SJCRH30 (cell line): ENCODE results near the gene MESP1. TPM values are rescaled to one million over a fixed set of nuclear protein-coding genes. Genes with fewer than 3 reads are reported as not detected.

Experiments
- DNase-seq, 2 experiments: peaks; one replicate each; pipeline ENCODE4 v3.0.0-alpha.2; 2015 to 2020
- H3K27ac ChIP-seq: fragments of 250-450 bp; sonication (Bioruptor Pico); 2 replicates; pipeline ENCODE4 v1.5.1; 2020; ENCODE audit warnings: mild to moderate bottlenecking, moderate library complexity
- H3K27me3 ChIP-seq: fragments of 250-450 bp; sonication (Bioruptor Pico); 2 replicates; pipeline ENCODE4 v1.5.1; 2020; ENCODE audit warnings: mild to moderate bottlenecking, moderate library complexity
- H3K36me3 ChIP-seq: fragments of 250-450 bp; sonication (Bioruptor Pico); 2 replicates; pipeline ENCODE4 v1.5.1; 2020; ENCODE audit warnings: mild to moderate bottlenecking, moderate library complexity
- H3K4me1 ChIP-seq: fragments of 250-450 bp; sonication (Bioruptor Pico); 2 replicates; pipeline ENCODE4 v1.5.1; 2020; ENCODE audit warnings: mild to moderate bottlenecking, moderate library complexity
- H3K4me3 ChIP-seq: fragments of 250-450 bp; sonication (Bioruptor Pico); 2 replicates; pipeline ENCODE4 v1.5.1; 2020; ENCODE audit warnings: mild to moderate bottlenecking, moderate library complexity
- H3K9me3 ChIP-seq: fragments of 250-450 bp; sonication (Bioruptor Pico); replicated peaks from 2 replicates; pipeline ENCODE4 v1.5.1; 2020; ENCODE audit warnings: mild to moderate bottlenecking, moderate library complexity
- total RNA-seq: library from RNA; depleted of rRNA; stranded (reverse); fragments of >200 nt; shearing (Covaris generic); gene quantifications from 2 replicates; pipeline ENCODE4 v1.2.3, GENCODE V29; 2014

MESP1 gene
- total RNA-seq, 1 experiment from 2014 or later = not detected

DNA sequence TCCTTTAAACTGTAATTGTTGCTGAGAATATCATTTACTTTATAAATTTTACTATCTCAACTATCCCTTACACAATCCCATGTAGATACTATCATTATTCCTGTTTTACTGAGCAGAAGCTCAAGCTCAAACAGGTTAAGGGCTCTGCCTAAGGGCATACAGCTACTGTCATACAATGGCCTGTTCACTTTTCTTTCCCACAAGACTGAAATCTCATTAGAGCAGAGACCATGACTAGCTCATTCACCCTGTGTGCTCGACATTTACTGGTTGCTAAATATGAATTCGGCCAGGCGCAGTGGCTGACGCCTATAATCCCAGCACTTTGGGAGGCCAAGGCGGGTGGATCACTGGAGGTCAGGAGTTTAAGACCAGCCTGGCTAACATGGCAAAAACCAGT, 23.4 kb upstream of the MESP1 start:
- H3K9me3 ChIP-seq = no peaks in the 10 kb centered on the region
- no peak overlapping the region for H3K27ac ChIP-seq
- no peak overlapping the region for H3K4me3 ChIP-seq
- no peaks in the 10 kb centered on the region for H3K36me3 ChIP-seq
- no peaks in the 10 kb centered on the region for H3K4me1 ChIP-seq
- H3K27me3 ChIP-seq = no peaks in the 10 kb centered on the region
- DNase-seq = no peak

DNA sequence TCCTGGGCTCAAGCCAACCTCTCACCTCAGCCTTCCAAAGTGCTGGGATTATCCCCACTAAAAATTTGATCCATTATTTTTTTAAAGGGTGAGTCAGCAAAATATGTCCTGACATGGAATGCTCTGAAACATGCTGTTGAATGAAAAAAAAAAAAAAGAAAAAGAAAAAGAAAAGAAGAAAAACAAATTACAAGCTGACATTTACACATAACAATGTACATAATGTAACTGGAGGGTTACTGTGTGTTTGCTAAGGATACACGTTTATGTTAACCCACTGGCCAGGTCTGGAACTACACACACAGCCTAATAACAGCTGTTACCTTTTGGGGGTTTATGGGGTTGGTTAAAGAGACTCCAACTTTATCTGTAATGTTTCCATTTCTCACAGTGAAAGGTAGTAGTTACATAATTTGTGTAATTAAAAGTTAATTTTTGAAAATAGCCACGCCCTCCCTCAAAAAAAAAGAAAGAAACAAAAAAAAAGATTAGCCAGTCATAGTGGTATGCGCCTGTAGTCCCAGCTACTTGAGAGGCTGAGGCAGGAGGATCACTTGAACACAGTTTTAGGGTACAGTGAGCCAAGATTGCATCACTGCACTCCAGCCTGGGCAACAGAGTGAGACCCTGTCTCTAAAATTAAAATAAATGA, 22.0 kb upstream of the MESP1 start:
- Histone ChIP-seq H3K27ac (no peak overlapping the region), H3K36me3 (no peaks in the 10 kb centered on the region), H3K27me3 (no peaks in the 10 kb centered on the region), H3K9me3 (no peaks in the 10 kb centered on the region), H3K4me1 (no peaks in the 10 kb centered on the region), H3K4me3 (no peak overlapping the region)
- DNase-seq = no peak

DNA sequence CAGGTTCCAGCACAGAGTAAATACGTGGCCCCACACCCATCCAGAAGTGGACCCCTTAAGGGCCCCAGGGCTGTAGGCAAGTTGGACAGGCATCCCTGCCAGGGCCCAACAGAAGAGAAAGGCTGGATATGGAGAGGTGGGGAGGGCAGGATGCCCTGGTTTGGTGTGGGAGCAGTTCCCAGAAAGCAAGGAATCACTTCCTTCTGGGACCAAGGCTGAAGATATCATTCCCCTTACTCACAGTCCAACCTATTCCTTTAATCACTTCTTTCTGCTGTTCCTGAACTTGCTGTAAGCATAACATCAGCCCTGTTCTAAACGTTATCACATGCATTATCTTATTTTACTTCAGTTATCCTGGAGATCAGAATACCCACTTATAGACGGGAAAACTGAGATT, 19.0 kb upstream of the MESP1 start:
- H3K27ac ChIP-seq = no peak overlapping the region
- DNase-seq = no peak
- no peaks in the 10 kb centered on the region for H3K4me1 ChIP-seq
- no peaks in the 10 kb centered on the region for H3K9me3 ChIP-seq
- no peaks in the 10 kb centered on the region for H3K36me3 ChIP-seq
- H3K4me3 ChIP-seq = no peak overlapping the region
- no peaks in the 10 kb centered on the region for H3K27me3 ChIP-seq

DNA sequence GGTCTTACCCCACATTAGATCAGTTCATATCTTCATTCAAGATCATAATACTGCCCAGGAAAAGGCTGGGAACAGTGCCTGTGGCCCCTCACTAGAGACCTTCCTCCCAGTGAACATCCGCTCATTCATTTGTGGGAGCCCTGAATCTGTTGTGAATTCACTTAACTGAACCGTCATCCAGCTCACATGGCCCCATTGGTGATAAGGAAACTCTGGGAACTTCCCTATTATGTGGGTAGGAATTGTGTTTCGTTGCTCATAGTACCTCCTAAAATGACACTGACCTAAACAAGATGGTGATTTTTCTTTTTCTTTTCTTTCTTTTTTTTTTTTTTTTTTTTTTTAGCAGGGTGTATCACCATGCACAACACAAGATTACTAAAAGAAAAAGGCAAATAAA, 18.3 kb upstream of the MESP1 start:
- Histone ChIP-seq H3K9me3 (no peaks in the 10 kb centered on the region), H3K36me3 (no peaks in the 10 kb centered on the region), H3K4me1 (no peaks in the 10 kb centered on the region), H3K4me3 (no peak overlapping the region), H3K27me3 (no peaks in the 10 kb centered on the region), H3K27ac (no peak overlapping the region)
- no peak for DNase-seq

DNA sequence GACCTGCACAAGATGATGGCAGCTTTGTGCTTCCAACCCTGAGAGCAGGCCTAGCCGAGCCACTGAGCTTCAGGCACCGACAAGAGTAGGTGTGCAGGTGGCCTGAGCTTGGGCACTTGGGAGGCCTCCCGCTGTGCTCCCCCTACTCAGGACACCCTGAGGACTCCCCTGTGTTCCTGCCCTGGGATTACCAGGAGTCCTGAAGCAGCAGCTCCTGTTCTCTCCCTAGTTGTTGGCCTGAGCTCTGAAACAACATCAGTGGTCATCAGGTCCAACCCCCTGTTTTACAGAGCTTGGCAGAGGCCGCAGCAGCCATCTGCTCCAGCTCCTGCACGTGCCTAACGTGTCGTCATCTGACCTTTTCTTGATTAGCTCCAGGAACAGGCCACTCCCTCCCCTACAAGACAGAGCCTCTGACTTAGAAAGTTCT, 17.0 kb upstream of the MESP1 start:
- no peak for DNase-seq
- H3K4me3 ChIP-seq = no peak overlapping the region
- no peaks in the 10 kb centered on the region for H3K27me3 ChIP-seq
- no peaks in the 10 kb centered on the region for H3K9me3 ChIP-seq
- H3K36me3 ChIP-seq = no peaks in the 10 kb centered on the region
- H3K27ac ChIP-seq = no peak overlapping the region
- no peaks in the 10 kb centered on the region for H3K4me1 ChIP-seq

DNA sequence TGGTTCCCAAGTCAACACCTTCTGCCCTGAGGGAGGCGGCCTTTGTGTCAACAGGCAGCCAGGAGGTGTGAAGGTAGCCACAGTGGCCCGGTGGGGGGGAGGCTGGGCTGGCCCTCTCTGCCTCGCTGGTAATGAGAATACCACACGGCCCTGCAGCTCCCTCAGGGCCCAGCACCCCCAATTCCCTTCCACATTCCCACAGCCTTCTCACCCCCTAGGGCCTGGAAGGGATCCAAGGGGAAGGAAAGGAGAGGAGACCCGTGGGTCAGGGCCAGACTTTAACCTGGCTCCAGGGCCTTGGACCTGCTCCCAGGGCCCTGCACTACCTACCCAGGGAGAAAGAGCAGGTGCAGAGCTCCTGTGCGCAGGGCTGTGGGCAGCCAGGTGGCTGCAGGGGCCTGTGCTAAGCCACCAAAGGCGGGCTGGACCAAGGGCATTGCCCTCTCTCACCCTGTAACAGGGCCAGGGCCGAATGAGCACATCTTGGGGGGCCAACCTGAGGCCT, 16.4 kb upstream of the MESP1 start:
- Histone ChIP-seq H3K27me3 (no peaks in the 10 kb centered on the region), H3K27ac (no peak overlapping the region), H3K4me3 (no peak overlapping the region), H3K9me3 (no peaks in the 10 kb centered on the region), H3K4me1 (no peaks in the 10 kb centered on the region), H3K36me3 (no peaks in the 10 kb centered on the region)
- DNase-seq = no peak

DNA sequence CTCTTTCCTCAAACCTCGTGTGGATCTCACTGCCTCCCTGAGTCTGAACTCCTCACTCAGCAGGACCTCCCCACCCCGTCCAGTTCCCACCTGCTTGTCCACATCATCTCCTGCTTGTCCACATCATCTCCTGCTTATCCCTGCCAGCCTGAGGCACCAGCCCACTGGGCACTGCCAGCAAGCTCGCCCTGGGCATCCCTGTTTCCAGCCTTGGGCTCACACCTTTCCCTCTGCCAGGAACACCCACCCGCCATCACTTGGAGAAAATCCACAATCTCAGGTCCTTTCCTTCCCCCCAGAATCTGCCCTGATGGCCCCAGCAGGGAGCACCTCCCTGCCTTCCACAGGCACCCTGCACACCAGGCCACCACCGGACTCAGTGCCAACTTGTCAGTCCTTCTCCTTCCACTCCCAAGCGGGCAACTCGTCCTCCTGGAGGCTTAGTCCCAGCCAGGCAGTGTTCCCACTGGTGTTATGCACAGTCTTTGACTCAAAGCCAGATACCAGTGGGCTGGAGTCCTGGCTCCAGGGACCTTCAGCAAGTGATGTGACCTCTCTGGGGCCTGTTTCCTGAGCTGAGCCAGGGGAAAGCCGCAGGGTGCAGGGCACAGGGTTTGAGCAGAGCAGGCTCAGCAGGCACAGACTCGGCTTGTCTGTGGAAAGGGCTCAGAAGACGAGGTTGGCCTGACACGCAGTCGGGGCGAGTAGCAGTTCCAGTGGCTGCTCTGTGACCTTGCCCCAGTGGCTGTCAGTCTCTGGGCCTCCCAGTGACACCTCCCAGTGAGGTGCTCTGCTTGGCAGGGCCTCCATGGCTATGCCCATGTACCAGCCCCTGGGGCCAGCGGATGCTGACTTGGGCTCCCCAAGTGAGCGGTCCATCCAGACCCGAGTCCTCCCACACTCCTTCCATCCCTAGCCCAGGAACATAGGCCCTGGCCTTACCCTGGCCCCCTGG, 15.6 kb upstream of the MESP1 start:
- Histone ChIP-seq H3K36me3 (no peaks in the 10 kb centered on the region), H3K9me3 (no peaks in the 10 kb centered on the region), H3K27me3 (no peaks in the 10 kb centered on the region), H3K4me1 (no peaks in the 10 kb centered on the region), H3K4me3 (no peak overlapping the region), H3K27ac (no peak overlapping the region)
- no peak for DNase-seq

DNA sequence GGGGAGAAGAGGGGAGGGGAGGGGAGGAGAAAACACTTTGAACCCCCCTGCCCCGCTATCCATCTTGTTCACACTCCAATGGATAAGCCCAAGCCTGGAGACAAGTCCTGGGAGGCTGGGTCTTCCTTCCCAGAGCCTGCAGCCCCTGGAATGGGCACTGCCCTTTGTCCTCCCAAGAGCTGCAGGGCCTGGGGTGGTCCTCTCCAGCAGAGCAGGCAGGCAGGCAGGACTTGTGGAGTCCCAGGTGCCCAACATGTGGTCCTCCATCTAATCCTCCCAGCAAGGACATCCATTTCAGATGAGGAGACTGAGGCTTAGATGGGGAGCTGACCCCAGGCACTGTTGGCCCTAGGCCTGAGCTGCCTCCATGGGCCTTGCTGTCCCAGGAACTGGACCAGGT, 14.6 kb upstream of the MESP1 start:
- Histone ChIP-seq H3K27me3 (no peaks in the 10 kb centered on the region), H3K9me3 (no peaks in the 10 kb centered on the region), H3K4me3 (no peak overlapping the region), H3K4me1 (no peaks in the 10 kb centered on the region), H3K36me3 (no peaks in the 10 kb centered on the region), H3K27ac (no peak overlapping the region)
- no peak for DNase-seq

DNA sequence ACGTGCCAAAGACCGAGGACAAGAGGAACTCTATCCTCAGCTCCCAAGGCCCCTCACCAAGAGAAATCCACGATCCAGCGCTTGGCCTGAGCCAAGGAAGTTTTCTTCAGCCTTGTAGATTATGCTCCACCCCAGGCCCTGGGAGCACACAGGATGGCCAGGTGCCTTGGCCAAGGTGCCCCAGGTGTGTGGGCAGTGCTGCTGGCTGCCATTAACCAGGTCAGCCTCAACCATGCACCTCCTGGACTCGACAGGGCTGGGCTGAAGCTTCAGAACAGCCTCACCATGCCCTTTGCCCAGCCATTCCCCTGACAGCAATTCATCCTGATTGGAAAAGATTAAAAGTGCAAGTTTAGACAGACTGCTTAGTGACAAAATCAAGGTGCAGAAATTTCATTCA, 10.9 kb upstream of the MESP1 start:
- Histone ChIP-seq H3K27me3 (0 out of 2 replicates have a peak, but pooled peaks cover 3% of the 10 kb centered on the region), H3K36me3 (no peaks in the 10 kb centered on the region), H3K4me3 (no peak overlapping the region), H3K27ac (no peak overlapping the region), H3K9me3 (no peaks in the 10 kb centered on the region), H3K4me1 (no peaks in the 10 kb centered on the region)
- DNase-seq = no peak

DNA sequence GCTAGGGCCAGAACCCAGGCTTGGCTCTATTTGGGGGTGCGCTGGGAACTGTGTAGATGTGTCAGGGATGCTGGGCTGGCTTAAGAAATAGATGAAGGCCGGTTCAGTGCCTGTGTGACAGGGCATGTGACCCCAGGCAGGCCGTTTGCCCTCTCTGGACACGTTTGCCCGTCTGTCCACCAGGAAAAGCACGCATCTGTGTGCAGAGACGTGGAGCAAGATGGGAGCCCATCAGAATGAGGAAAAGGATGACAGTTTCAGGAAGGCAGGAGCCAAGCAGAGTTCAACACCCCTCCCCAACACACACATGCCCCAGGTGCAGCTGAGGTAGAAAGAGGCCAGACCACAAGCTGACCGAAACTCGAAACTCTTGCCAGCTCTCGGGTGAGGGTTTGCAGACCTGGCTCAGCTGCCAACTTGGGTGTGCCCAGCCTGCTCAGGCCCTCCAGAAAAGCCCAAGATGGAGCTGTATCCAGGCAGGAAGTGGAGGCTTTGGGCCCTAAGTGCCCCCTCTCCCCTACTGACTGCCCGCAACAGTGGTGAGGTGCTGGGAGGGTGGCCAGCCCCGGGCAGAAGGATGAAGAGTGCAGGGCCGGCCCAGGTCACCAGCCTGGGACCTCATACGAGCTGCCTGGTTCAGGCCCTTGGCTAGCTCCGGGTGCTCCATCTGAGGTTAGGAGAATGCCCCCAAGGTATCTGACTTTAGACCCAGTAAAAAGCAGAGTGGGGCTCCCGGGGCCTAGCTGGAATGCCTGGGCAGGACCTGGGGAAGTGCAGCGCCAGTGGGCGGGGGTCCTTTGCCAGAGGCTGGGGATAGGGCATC, 10.2 kb upstream of the MESP1 start:
- no peaks in the 10 kb centered on the region for H3K9me3 ChIP-seq
- no peak for DNase-seq
- H3K4me1 ChIP-seq = no peaks in the 10 kb centered on the region
- H3K4me3 ChIP-seq = no peak overlapping the region
- 0 out of 2 replicates have a peak, but pooled peaks cover 3% of the 10 kb centered on the region for H3K27me3 ChIP-seq
- H3K27ac ChIP-seq = no peak overlapping the region
- no peaks in the 10 kb centered on the region for H3K36me3 ChIP-seq

DNA sequence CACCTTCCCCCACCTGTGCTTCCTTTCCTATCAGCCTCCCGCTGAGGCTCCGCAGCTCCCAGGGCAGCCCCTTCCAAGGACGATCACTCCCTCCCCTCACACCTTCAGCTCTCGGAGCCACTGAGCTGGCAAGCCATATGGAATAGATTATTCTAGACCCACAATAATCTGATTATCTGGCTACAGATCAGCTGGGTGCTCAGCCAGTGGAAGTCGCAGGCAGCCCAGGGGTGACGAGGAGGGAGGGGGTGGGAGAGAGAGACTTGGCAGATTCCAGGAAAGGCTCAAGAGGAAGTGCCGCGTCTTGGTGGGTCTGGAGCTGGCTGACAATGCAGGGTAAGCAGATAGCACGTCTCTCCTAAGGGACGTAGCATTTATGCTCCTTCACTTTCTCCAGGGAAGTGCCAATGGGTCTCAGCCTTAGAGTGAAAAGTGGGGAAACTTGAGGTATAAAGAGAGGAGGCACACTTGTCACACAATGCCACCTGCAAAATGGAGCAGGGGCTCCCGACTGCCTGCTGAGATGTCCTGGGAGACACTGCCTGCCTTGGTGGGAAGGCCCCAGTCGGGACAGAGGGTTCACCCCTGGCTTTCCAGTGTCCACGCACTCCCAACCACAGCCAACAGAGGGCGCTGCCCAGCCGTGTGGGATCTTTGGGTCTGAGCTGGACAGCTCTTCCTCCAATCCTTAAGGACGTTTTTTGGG, 9.4 kb upstream of the MESP1 start:
- Histone ChIP-seq H3K9me3 (no peaks in the 10 kb centered on the region), H3K4me3 (no peak overlapping the region), H3K4me1 (no peaks in the 10 kb centered on the region), H3K36me3 (no peaks in the 10 kb centered on the region), H3K27me3 (0 out of 2 replicates have a peak, but pooled peaks cover 3% of the 10 kb centered on the region), H3K27ac (no peak overlapping the region)
- peak; percentile 60 to 88 for DNase-seq

DNA sequence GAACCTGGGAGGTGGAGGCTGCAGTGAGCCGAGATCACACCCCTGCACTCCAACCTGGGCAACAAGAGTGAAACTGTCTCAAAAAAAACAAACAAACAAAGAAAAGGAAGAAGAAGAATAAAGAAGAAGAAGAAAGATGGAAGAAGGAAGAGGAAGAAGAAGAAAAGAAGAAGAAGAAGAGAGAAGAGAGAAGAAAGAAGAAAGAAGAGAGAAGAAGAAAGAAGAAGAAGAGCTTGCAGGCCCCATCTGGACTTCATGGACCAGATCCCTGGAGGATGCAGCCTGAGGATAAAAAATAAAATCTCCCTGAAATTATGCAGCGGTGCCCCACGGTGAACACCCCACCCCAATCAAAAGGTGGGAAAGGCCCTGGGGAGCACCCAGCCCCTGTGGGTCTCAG, 8.8 kb upstream of the MESP1 start:
- DNase-seq = no peak
- Histone ChIP-seq H3K27ac (no peak overlapping the region), H3K4me1 (no peaks in the 10 kb centered on the region)

DNA sequence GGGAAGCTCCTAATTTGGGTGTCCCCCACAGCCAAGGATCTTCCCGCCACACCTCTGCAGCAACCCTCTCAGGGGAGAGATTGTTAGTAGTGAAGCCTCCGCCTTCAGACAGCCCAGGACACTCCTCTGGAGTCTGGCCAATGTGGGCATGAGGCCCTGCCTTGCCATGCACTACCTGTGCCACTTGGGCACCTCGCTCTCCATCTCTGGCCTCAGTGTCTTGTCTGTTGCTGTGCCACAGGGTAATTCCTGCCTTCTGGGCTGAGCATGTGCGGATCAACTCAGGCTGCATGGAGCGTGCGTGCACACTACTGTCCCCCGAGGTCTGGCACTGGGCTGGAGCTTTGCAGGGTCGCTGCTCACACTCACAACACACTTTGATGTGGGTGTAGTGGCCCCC, 7.9 kb upstream of the MESP1 start:
- Histone ChIP-seq H3K36me3 (no peaks in the 10 kb centered on the region), H3K9me3 (no peaks in the 10 kb centered on the region), H3K27me3 (0 out of 2 replicates have a peak, but pooled peaks cover 3% of the 10 kb centered on the region), H3K4me3 (no peak overlapping the region), H3K27ac (no peak overlapping the region), H3K4me1 (no peaks in the 10 kb centered on the region)
- DNase-seq = no peak

More for the DNA sequence above, 8.8 kb upstream of the MESP1 start:
- Histone ChIP-seq H3K27me3 (0 out of 2 replicates have a peak, but pooled peaks cover 3% of the 10 kb centered on the region), H3K4me3 (no peak overlapping the region), H3K9me3 (no peaks in the 10 kb centered on the region), H3K36me3 (no peaks in the 10 kb centered on the region)

DNA sequence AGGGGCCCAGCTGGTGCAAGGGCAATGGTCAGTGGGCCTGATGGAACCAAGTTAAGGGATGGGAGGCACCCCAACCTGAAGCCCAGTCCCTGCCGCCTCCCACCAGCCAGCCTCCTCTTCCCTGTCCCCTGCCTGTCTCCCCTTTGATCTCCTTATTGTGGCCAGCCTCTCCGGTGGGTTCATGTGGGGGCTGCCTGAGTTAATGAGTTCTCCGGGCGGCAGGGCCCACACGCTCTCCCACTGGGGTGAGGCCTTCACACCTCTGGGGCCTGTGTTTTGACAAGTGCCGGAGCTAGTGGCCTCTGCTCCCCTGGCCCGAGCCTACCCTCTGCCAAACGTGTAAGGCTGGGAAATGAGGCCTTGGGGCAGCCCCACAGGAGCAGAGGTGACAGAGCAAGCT, 7.2 kb upstream of the MESP1 start:
- no peak overlapping the region for H3K27ac ChIP-seq
- H3K4me1 ChIP-seq = no peaks in the 10 kb centered on the region
- 0 out of 2 replicates have a peak, but pooled peaks cover 3% of the 10 kb centered on the region for H3K27me3 ChIP-seq
- H3K4me3 ChIP-seq = no peak overlapping the region
- DNase-seq = no peak
- no peaks in the 10 kb centered on the region for H3K9me3 ChIP-seq
- H3K36me3 ChIP-seq = no peaks in the 10 kb centered on the region
